Measurements from ENCODE around the gene UBXN4. TPM values are rescaled to one million over a fixed set of nuclear protein-coding genes. Genes with fewer than 3 reads are reported as not detected.

Gene UBXN4
- total and polyA plus RNA-seq, 2 donors (not counting 1 experiment from before 2014, with no cell fraction given), result 41.7 to 113 TPM

DNA sequence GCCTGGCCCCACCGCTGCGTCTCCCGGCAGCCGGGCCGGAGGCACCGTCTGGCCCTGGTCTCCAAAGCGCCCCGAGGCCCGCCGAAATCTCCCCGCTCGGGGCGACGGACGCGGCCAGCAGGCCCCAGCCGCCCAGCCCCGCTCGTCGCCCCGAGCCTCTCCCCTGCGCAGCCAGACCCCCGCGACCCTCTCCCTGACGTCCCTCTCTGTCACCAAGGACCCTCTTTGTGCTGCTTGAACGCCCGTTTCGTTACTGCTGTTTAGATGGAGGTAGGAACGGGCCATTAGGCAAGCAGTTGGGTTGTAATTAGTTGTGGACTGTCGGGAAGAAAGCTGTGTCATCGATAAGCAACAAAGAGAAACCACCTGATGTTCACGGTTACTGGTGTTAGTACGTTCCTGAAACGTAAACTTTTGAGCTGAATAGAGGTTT is 686 bp downstream of the UBXN4 start:
- DNase-seq, result peak; percentile 76
- Histone ChIP-seq H3K79me2 (ENCODE audit: control insufficient read depth, insufficient read depth, low read length) (peaks cover 42% of the 10 kb centered on the region), H3K4me1 (ENCODE audit: control insufficient read depth in 2 of 2, insufficient read depth in 2 of 2, low read length in 2 of 2) (peaks cover 9 to 17% of the 10 kb centered on the region in 2 donors), H3K4me3 (ENCODE audit: control extremely low read depth in 1 of 5, extremely low read depth in 1 of 5, insufficient read depth in 1 of 5, low read depth in 2 of 5, low read length in 4 of 5) (peak overlapping the region; percentile 76 to 94 (median 91)), H3K9me3 (ENCODE audit: control extremely low read depth in 1 of 3, control insufficient read depth in 2 of 3, insufficient read depth in 1 of 3, low read length in 2 of 3) (no peaks in the 10 kb centered on the region), H3K27me3 (replicated peaks in 1 of 4; ENCODE audit: control extremely low read depth in 1 of 4, control insufficient read depth in 3 of 4, insufficient read depth in 4 of 4, low read length in 3 of 4) (no peaks in the 10 kb centered on the region), H2AFZ (ENCODE audit: insufficient read depth, low read depth, low read length, poor library complexity, severe bottlenecking) (peak overlapping the region; percentile 75), H3K4me2 (replicated peaks; ENCODE audit: low read depth, low read length, poor library complexity, severe bottlenecking) (peak overlapping the region; percentile 86), H4K20me1 (ENCODE audit: control insufficient read depth, insufficient read depth, low read length, poor library complexity, severe bottlenecking) (peaks cover 8% of the 10 kb centered on the region), H3K9ac (ENCODE audit: low read length) (peak overlapping the region; percentile 82), H3K36me3 (replicated peaks in 1 of 2; ENCODE audit: control extremely low read depth in 1 of 2, control insufficient read depth in 1 of 2, extremely low read depth in 1 of 2, insufficient read depth in 2 of 2, low read length in 1 of 2) (peaks cover 0 to 8% of the 10 kb centered on the region in 2 experiments), H3K27ac (ENCODE audit: low read length in 2 of 2) (peak overlapping the region; percentile 94 to 95)
- TF ChIP-seq, protein P1, sequence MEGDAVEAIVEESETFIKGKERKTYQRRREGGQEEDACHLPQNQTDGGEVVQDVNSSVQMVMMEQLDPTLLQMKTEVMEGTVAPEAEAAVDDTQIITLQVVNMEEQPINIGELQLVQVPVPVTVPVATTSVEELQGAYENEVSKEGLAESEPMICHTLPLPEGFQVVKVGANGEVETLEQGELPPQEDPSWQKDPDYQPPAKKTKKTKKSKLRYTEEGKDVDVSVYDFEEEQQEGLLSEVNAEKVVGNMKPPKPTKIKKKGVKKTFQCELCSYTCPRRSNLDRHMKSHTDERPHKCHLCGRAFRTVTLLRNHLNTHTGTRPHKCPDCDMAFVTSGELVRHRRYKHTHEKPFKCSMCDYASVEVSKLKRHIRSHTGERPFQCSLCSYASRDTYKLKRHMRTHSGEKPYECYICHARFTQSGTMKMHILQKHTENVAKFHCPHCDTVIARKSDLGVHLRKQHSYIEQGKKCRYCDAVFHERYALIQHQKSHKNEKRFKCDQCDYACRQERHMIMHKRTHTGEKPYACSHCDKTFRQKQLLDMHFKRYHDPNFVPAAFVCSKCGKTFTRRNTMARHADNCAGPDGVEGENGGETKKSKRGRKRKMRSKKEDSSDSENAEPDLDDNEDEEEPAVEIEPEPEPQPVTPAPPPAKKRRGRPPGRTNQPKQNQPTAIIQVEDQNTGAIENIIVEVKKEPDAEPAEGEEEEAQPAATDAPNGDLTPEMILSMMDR (IDR thresholded peaks at IDR 0.05), result no peak
- no peak for TF ChIP-seq EZH2 (IDR thresholded peaks at IDR 0.05; ENCODE audit: borderline replicate concordance, insufficient read depth, low read depth, low read length, poor library complexity, severe bottlenecking)
- ChIA-PET CTCF (interaction anchor here (1.0 to 2.2 kb wide), 2 partner anchors 55 to 642 kb away, joined by 3 to 9 read pairs; no protein-coding TSS in a partner anchor), POLR2A (no interaction called here)
- Mint-ChIP-seq H3K27me3 (no peaks in the 10 kb centered on the region), H3K9me3 (ENCODE audit: insufficient read depth) (no peaks in the 10 kb centered on the region), H3K27ac (peak overlapping the region; percentile 96), H3K4me1 (peaks cover 40% of the 10 kb centered on the region), H3K4me3 (peak overlapping the region; percentile 93)
- intact Hi-C loops (cut with micrococcal nuclease), result no loop called here
- under 1% methylated on average over 30 of the region's 34 CpGs for WGBS (ENCODE audit: insufficient coverage)
- peak; percentile 4 for ATAC-seq (ENCODE audit: low read depth)

DNA sequence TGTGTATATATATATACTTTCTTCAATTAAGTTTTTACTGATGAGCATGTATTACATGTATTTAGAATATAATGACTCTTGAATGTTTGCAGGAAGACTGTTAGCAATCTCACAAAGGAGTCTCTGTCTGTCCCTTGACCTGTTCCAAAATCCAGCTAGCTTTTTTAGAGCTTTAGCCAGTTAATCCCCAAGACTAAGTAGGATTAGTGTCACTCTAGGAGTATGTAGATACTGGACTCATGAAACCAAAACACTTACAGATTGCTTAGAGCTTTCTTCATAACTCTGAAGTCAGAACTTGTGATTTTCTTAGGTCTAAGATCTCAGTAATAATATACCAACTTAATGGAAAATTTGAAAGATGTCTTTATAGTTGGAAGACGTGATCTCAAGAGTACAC is 2.2 kb downstream of the UBXN4 start:
- Histone ChIP-seq H3K4me1 (ENCODE audit: control insufficient read depth in 2 of 2, insufficient read depth in 2 of 2, low read length in 2 of 2) (peaks cover 9 to 17% of the 10 kb centered on the region in 2 donors), H3K27ac (ENCODE audit: low read length in 2 of 2) (peak overlapping the region in 1 of 2 donors; percentile 15), H3K4me3 (ENCODE audit: control extremely low read depth in 1 of 5, extremely low read depth in 1 of 5, insufficient read depth in 1 of 5, low read depth in 2 of 5, low read length in 4 of 5) (peak overlapping the region in 1 of 5 experiments; percentile 23), H3K9me3 (ENCODE audit: control extremely low read depth in 1 of 3, control insufficient read depth in 2 of 3, insufficient read depth in 1 of 3, low read length in 2 of 3) (no peaks in the 10 kb centered on the region), H3K79me2 (ENCODE audit: control insufficient read depth, insufficient read depth, low read length) (peaks cover 57% of the 10 kb centered on the region), H3K27me3 (replicated peaks in 1 of 4; ENCODE audit: control extremely low read depth in 1 of 4, control insufficient read depth in 3 of 4, insufficient read depth in 4 of 4, low read length in 3 of 4) (no peaks in the 10 kb centered on the region), H3K4me2 (replicated peaks; ENCODE audit: low read depth, low read length, poor library complexity, severe bottlenecking) (peak overlapping the region; percentile 86), H3K36me3 (replicated peaks in 1 of 2; ENCODE audit: control extremely low read depth in 1 of 2, control insufficient read depth in 1 of 2, extremely low read depth in 1 of 2, insufficient read depth in 2 of 2, low read length in 1 of 2) (peaks cover under 1 to 18% of the 10 kb centered on the region in 2 experiments), H3K9ac (ENCODE audit: low read length) (no peak overlapping the region), H2AFZ (ENCODE audit: insufficient read depth, low read depth, low read length, poor library complexity, severe bottlenecking) (no peak overlapping the region), H4K20me1 (ENCODE audit: control insufficient read depth, insufficient read depth, low read length, poor library complexity, severe bottlenecking) (peaks cover 16% of the 10 kb centered on the region)
- CTCF ChIA-PET, result interaction anchor here (0.6 to 2.2 kb wide), 4 partner anchors 12 to 636 kb away, joined by 3 to 9 read pairs (median 4); no protein-coding TSS in a partner anchor
- H3K4me1 Mint-ChIP-seq, result peaks cover 40% of the 10 kb centered on the region
- DNase-seq, result no peak
- peak overlapping the region; percentile 20 for H3K4me3 Mint-ChIP-seq
- no peak for TF ChIP-seq EZH2 (IDR thresholded peaks at IDR 0.05; ENCODE audit: borderline replicate concordance, insufficient read depth, low read depth, low read length, poor library complexity, severe bottlenecking)
- TF ChIP-seq, protein P1 (IDR thresholded peaks at IDR 0.05), result no peak
- WGBS (ENCODE audit: insufficient coverage), result no CpG with 5 or more reads among the region's 1 CpG
- no peak overlapping the region for H3K27ac Mint-ChIP-seq
- ATAC-seq (ENCODE audit: low read depth), result no peak
- no peaks in the 10 kb centered on the region for H3K27me3 Mint-ChIP-seq
- intact Hi-C loops (cut with micrococcal nuclease), result no loop called here
- H3K9me3 Mint-ChIP-seq (ENCODE audit: insufficient read depth), result no peaks in the 10 kb centered on the region
- POLR2A ChIA-PET, result interaction anchor here (0.6 kb wide), 1 partner anchor 565 kb away, joined by 3 read pairs; no protein-coding TSS in a partner anchor
